Measurements from ENCODE around the gene CIC. TPM values are rescaled to one million over a fixed set of nuclear protein-coding genes. Genes with fewer than 3 reads are reported as not detected.

Gene CIC
- total and polyA plus RNA-seq, 4 experiments from 2014 or later: 3.5 to 82.6 (median 81.6) TPM; not detected in 1

- no peaks in the 10 kb centered on the region for H3K27me3 ChIP-seq (ENCODE audit: insufficient read depth, low read length)
- Mint-ChIP-seq H3K27ac (no peak overlapping the region), H3K4me1 (peaks cover 8 to 19% (median 12%) of the 10 kb centered on the region in 4 donors), H3K27me3 (no peaks in the 10 kb centered on the region), H3K36me3 (peaks cover 9 to 55% of the 10 kb centered on the region in 2 donors), H3K4me3 (peak overlapping the region in 1 of 8 donors; percentile 20), H3K9me3 (no peaks in the 10 kb centered on the region)
- no peaks in the 10 kb centered on the region for H3K9me3 ChIP-seq (ENCODE audit: control insufficient read depth in 1 of 2, low read length in 2 of 2)
- DNase-seq: peak; percentile 43 to 61 (median 48)
- ChIA-PET POLR2A (ENCODE audit: partially characterized antibody) (no interaction called here), CTCF (ENCODE audit: partially characterized antibody) (interaction anchor here (0.7 to 1.0 kb wide), 2 partner anchors 50 to 186 kb away, joined by 3 read pairs; no protein-coding TSS in a partner anchor)
- no peak overlapping the region for H3K4me3 ChIP-seq (ENCODE audit: low read length in 2 of 2)
- H3K27ac ChIP-seq (ENCODE audit: low read depth, low read length): no peak overlapping the region
- H3K4me1 ChIP-seq (ENCODE audit: insufficient read depth, low read length): peaks cover 14% of the 10 kb centered on the region
- intact Hi-C loops (cut with micrococcal nuclease): no loop called here
- peaks cover 43% of the 10 kb centered on the region for H3K36me3 ChIP-seq (ENCODE audit: insufficient read depth, low read length)
Observed at GRCh38 chr19:42290523-42291434, 21.7 kb downstream of the CIC start.

- Mint-ChIP-seq H3K36me3 (peaks cover 9 to 54% of the 10 kb centered on the region in 2 donors), H3K27ac (peak overlapping the region in 4 of 7 donors; percentile 43 to 84 (median 67)), H3K9me3 (no peaks in the 10 kb centered on the region), H3K4me3 (peak overlapping the region in 1 of 8 donors; percentile 8), H3K27me3 (no peaks in the 10 kb centered on the region), H3K4me1 (peaks cover 3 to 19% (median 10%) of the 10 kb centered on the region in 4 donors)
- peaks cover 43% of the 10 kb centered on the region for H3K36me3 ChIP-seq (ENCODE audit: insufficient read depth, low read length)
- H3K27ac ChIP-seq (ENCODE audit: low read depth, low read length): no peak overlapping the region
- ChIA-PET CTCF (ENCODE audit: partially characterized antibody) (no interaction called here), POLR2A (ENCODE audit: partially characterized antibody) (interaction anchor here (1.0 kb wide), 1 partner anchor 9 kb away, joined by 3 read pairs; no protein-coding TSS in a partner anchor)
- H3K4me1 ChIP-seq (ENCODE audit: insufficient read depth, low read length): peaks cover 8% of the 10 kb centered on the region
- DNase-seq: peak in 1 of 5 donors; percentile 39
- H3K27me3 ChIP-seq (ENCODE audit: insufficient read depth, low read length): no peaks in the 10 kb centered on the region
- intact Hi-C loops (cut with micrococcal nuclease): no loop called here
- H3K4me3 ChIP-seq (ENCODE audit: low read length in 2 of 2): no peak overlapping the region
- H3K9me3 ChIP-seq (ENCODE audit: control insufficient read depth in 1 of 2, low read length in 2 of 2): no peaks in the 10 kb centered on the region
Observed at GRCh38 chr19:42291435-42291810, 22.4 kb downstream of the CIC start.

GRCh38 chr19:42292042-42292960 lies 23.2 kb downstream of the CIC start:
- Histone ChIP-seq H3K4me3 (ENCODE audit: low read length in 2 of 2) (no peak overlapping the region), H3K4me1 (ENCODE audit: insufficient read depth, low read length) (peaks cover 8% of the 10 kb centered on the region), H3K9me3 (ENCODE audit: control insufficient read depth in 1 of 2, low read length in 2 of 2) (no peaks in the 10 kb centered on the region), H3K36me3 (ENCODE audit: insufficient read depth, low read length) (peaks cover 38% of the 10 kb centered on the region), H3K27me3 (ENCODE audit: insufficient read depth, low read length) (no peaks in the 10 kb centered on the region), H3K27ac (ENCODE audit: low read depth, low read length) (no peak overlapping the region)
- ChIA-PET POLR2A (ENCODE audit: partially characterized antibody) (interaction anchor here (1.0 to 1.2 kb wide), 2 partner anchors 10 to 41 kb away, joined by 3 read pairs; no protein-coding TSS in a partner anchor), CTCF (ENCODE audit: partially characterized antibody) (interaction anchor here (1.5 to 2.4 kb wide), 2 partner anchors 13 to 46 kb away, joined by 4 to 8 read pairs; no protein-coding TSS in a partner anchor)
- H3K36me3 Mint-ChIP-seq: peaks cover 9 to 54% of the 10 kb centered on the region in 2 donors
- peak overlapping the region in 4 of 7 donors; percentile 7 to 84 (median 67) for H3K27ac Mint-ChIP-seq
- H3K4me1 Mint-ChIP-seq: peaks cover 3 to 19% (median 11%) of the 10 kb centered on the region in 4 donors
- no peak overlapping the region for H3K4me3 Mint-ChIP-seq
- intact Hi-C loops (cut with micrococcal nuclease): no loop called here
- no peaks in the 10 kb centered on the region for H3K9me3 Mint-ChIP-seq
- no peaks in the 10 kb centered on the region for H3K27me3 Mint-ChIP-seq
- peak in 1 of 5 donors; percentile 26 for DNase-seq

GRCh38 chr19:42292963-42293362 lies 23.9 kb downstream of the CIC start:
- peaks cover 9 to 49% of the 10 kb centered on the region in 2 donors for H3K36me3 Mint-ChIP-seq
- H3K27ac Mint-ChIP-seq: peak overlapping the region in 1 of 7 donors; percentile 59

GRCh38 chr19:42293540-42293939 lies 24.5 kb downstream of the CIC start:
- POLR2A ChIA-PET (ENCODE audit: partially characterized antibody): interaction anchor here (1.2 kb wide), 1 partner anchor 42 kb away, joined by 3 read pairs; no protein-coding TSS in a partner anchor
- intact Hi-C loops (cut with micrococcal nuclease): no loop called here
- H3K4me1 ChIP-seq (ENCODE audit: insufficient read depth, low read length): peaks cover 8% of the 10 kb centered on the region
- H3K4me1 Mint-ChIP-seq: peaks cover 3 to 19% (median 11%) of the 10 kb centered on the region in 4 donors
- H3K9me3 ChIP-seq (ENCODE audit: control insufficient read depth in 1 of 2, low read length in 2 of 2): no peaks in the 10 kb centered on the region
- DNase-seq: peak in 1 of 5 donors; percentile 12
- H3K27ac ChIP-seq (ENCODE audit: low read depth, low read length): no peak overlapping the region
- H3K4me3 ChIP-seq (ENCODE audit: low read length in 2 of 2): no peak overlapping the region
- H3K27me3 ChIP-seq (ENCODE audit: insufficient read depth, low read length): no peaks in the 10 kb centered on the region
- CTCF ChIA-PET (ENCODE audit: partially characterized antibody): interaction anchor here (0.6 to 3.4 kb wide), 5 partner anchors 14 to 198 kb away, joined by 3 to 22 read pairs (median 4); no protein-coding TSS in a partner anchor
- peaks cover 9 to 44% of the 10 kb centered on the region in 2 donors for H3K36me3 Mint-ChIP-seq
- no peaks in the 10 kb centered on the region for H3K9me3 Mint-ChIP-seq
- H3K27ac Mint-ChIP-seq: peak overlapping the region in 1 of 7 donors; percentile 37
- H3K4me3 Mint-ChIP-seq: no peak overlapping the region
- H3K27me3 Mint-ChIP-seq: no peaks in the 10 kb centered on the region
- peaks cover 26% of the 10 kb centered on the region for H3K36me3 ChIP-seq (ENCODE audit: insufficient read depth, low read length)

More at GRCh38 chr19:42292963-42293362, 23.9 kb downstream of the CIC start:
- H3K9me3 ChIP-seq (ENCODE audit: control insufficient read depth in 1 of 2, low read length in 2 of 2): no peaks in the 10 kb centered on the region
- no peak overlapping the region for H3K4me3 ChIP-seq (ENCODE audit: low read length in 2 of 2)
- Mint-ChIP-seq H3K4me3 (no peak overlapping the region), H3K9me3 (no peaks in the 10 kb centered on the region), H3K27me3 (no peaks in the 10 kb centered on the region), H3K4me1 (peaks cover 3 to 19% (median 11%) of the 10 kb centered on the region in 4 donors)
- peaks cover 8% of the 10 kb centered on the region for H3K4me1 ChIP-seq (ENCODE audit: insufficient read depth, low read length)
- H3K27me3 ChIP-seq (ENCODE audit: insufficient read depth, low read length): no peaks in the 10 kb centered on the region
- CTCF ChIA-PET (ENCODE audit: partially characterized antibody): interaction anchor here (1.1 to 2.4 kb wide), 3 partner anchors 13 to 198 kb away, joined by 3 to 8 read pairs (median 4); no protein-coding TSS in a partner anchor
- peaks cover 31% of the 10 kb centered on the region for H3K36me3 ChIP-seq (ENCODE audit: insufficient read depth, low read length)
- POLR2A ChIA-PET (ENCODE audit: partially characterized antibody): interaction anchor here (1.2 kb wide), 1 partner anchor 41 kb away, joined by 3 read pairs; no protein-coding TSS in a partner anchor
- intact Hi-C loops (cut with micrococcal nuclease): no loop called here
- DNase-seq: no peak
- no peak overlapping the region for H3K27ac ChIP-seq (ENCODE audit: low read depth, low read length)

GRCh38 chr19:42293948-42294347 lies 24.9 kb downstream of the CIC start:
- H3K4me1 ChIP-seq (ENCODE audit: insufficient read depth, low read length): peaks cover 8% of the 10 kb centered on the region
- no peaks in the 10 kb centered on the region for H3K9me3 ChIP-seq (ENCODE audit: control insufficient read depth in 1 of 2, low read length in 2 of 2)
- H3K27ac ChIP-seq (ENCODE audit: low read depth, low read length): no peak overlapping the region
- DNase-seq: peak in 1 of 5 donors; percentile 34
- CTCF ChIA-PET (ENCODE audit: partially characterized antibody): interaction anchor here (0.6 to 3.4 kb wide), 5 partner anchors 47 to 199 kb away, joined by 3 to 22 read pairs (median 3); no protein-coding TSS in a partner anchor
- intact Hi-C loops (cut with micrococcal nuclease): no loop called here
- H3K4me3 ChIP-seq (ENCODE audit: low read length in 2 of 2): no peak overlapping the region
- peaks cover 9 to 40% of the 10 kb centered on the region in 2 donors for H3K36me3 Mint-ChIP-seq
- peaks cover 22% of the 10 kb centered on the region for H3K36me3 ChIP-seq (ENCODE audit: insufficient read depth, low read length)
- POLR2A ChIA-PET (ENCODE audit: partially characterized antibody): no interaction called here
- no peak overlapping the region for H3K4me3 Mint-ChIP-seq
- H3K4me1 Mint-ChIP-seq: peaks cover 3 to 19% (median 11%) of the 10 kb centered on the region in 4 donors
- no peaks in the 10 kb centered on the region for H3K9me3 Mint-ChIP-seq
- no peaks in the 10 kb centered on the region for H3K27me3 ChIP-seq (ENCODE audit: insufficient read depth, low read length)
- no peaks in the 10 kb centered on the region for H3K27me3 Mint-ChIP-seq
- peak overlapping the region in 1 of 7 donors; percentile 37 for H3K27ac Mint-ChIP-seq
